Lung microvascular endothelial cell (primary cell): ENCODE results near the gene CADPS. TPM values are rescaled to one million over a fixed set of nuclear protein-coding genes. Genes with fewer than 3 reads are reported as not detected.
A peak's percentile ranks its signal among the peaks of the same experiment; 100 is the strongest.

ENCODE experiments used
- DNase-seq, 2 donors: peaks; one replicate each; pipeline versions ENCODE4 v3.0.0 to v3.0.0-alpha.2; 2010; ENCODE audit warnings: low read depth in 2 of 2
- total RNA-seq: library from RNA; depleted of rRNA; stranded (reverse); fragments of >200 nt; gene quantifications from 2 replicates; pipeline ENCODE4 v1.2.1, GENCODE V29; 2014

The CADPS gene
- total RNA-seq, 1 donor from 2014 or later, result not detected

- DNase-seq, result no peak
Measured at GRCh38 chr3:62521464-62522105, 353.6 kb downstream of the CADPS start.

- no peak for DNase-seq
Measured at GRCh38 chr3:62503516-62503915, 371.7 kb downstream of the CADPS start.

- DNase-seq, result no peak
Measured at GRCh38 chr3:62502315-62503300, 372.6 kb downstream of the CADPS start.

- DNase-seq, result no peak
Measured at GRCh38 chr3:62501289-62501668, 373.9 kb downstream of the CADPS start.

- DNase-seq, result no peak
Measured at GRCh38 chr3:62500556-62501288, 374.5 kb downstream of the CADPS start.

- DNase-seq, result no peak
Measured at GRCh38 chr3:62497156-62497555, 378.1 kb downstream of the CADPS start.

GRCh38 chr3:62496503-62496902, 378.7 kb downstream of the CADPS start:
- DNase-seq, result peak in 1 of 2 donors; percentile 4

- peak; percentile 1 to 4 for DNase-seq
Measured at GRCh38 chr3:62493109-62493801, 382.0 kb downstream of the CADPS start.

GRCh38 chr3:62482961-62483360, 392.3 kb downstream of the CADPS start:
- no peak for DNase-seq

- no peak for DNase-seq
Measured at GRCh38 chr3:62481962-62482361, 393.3 kb downstream of the CADPS start.

GRCh38 chr3:62480056-62480455, 395.2 kb downstream of the CADPS start:
- DNase-seq, result no peak

- no peak for DNase-seq
Measured at GRCh38 chr3:62479326-62479725, 395.9 kb downstream of the CADPS start.

- no peak for DNase-seq
Measured at GRCh38 chr3:62475306-62475705, 399.9 kb downstream of the CADPS start.

GRCh38 chr3:62467966-62468722, 407.1 kb downstream of the CADPS start:
- DNase-seq, result no peak

- no peak for DNase-seq
Measured at GRCh38 chr3:62462788-62463187, 412.4 kb downstream of the CADPS start.

- DNase-seq, result no peak
Measured at GRCh38 chr3:62462104-62462762, 413.0 kb downstream of the CADPS start.

- no peak for DNase-seq
Measured at GRCh38 chr3:62454916-62455315, 420.3 kb downstream of the CADPS start.

GRCh38 chr3:62453448-62453847, 421.8 kb downstream of the CADPS start:
- no peak for DNase-seq

- no peak for DNase-seq
Measured at GRCh38 chr3:62451211-62451887, 423.9 kb downstream of the CADPS start.
